Liver (tissue), 3 donors: ENCODE data around the gene MDC1.

Experiments
- CTCF ChIP-seq: fragments of 150-350 bp; IDR thresholded peaks from 2 replicates; pipeline ENCODE4 v1.5.1; 2017; ENCODE audit warnings: improper control_type of control experiment, low read depth, low read length; ENCODE audit not compliant: missing input control
- TAF1 ChIP-seq: conservative IDR thresholded peaks from 2 replicates; pipeline ENCODE4 v1.6.1; 2016; ENCODE audit warnings: antibody characterized with exemption, mild to moderate bottlenecking
- donor health status: healthy.
- donor health status: healthy.

- TF ChIP-seq CTCF (no peak), TAF1 (no peak)
Observed at GRCh38 chr6:30656513-30656912, 60.6 kb downstream of the MDC1 start.
